NCI-H510A (cell line): ENCODE data around the gene RANBP1.

Experiments
- DNase-seq: peaks from one replicate; lab custom pipeline; 2025; lab: John Stamatoyannopoulos, UW

Gene RANBP1

GRCh38 chr22:20089226-20089976 is 26.5 kb upstream of the RANBP1 start:
- DNase-seq: no peak

- DNase-seq: no peak
These were observed 25.8 kb upstream of the RANBP1 start for GRCh38 chr22:20089977-20090729.

DNA sequence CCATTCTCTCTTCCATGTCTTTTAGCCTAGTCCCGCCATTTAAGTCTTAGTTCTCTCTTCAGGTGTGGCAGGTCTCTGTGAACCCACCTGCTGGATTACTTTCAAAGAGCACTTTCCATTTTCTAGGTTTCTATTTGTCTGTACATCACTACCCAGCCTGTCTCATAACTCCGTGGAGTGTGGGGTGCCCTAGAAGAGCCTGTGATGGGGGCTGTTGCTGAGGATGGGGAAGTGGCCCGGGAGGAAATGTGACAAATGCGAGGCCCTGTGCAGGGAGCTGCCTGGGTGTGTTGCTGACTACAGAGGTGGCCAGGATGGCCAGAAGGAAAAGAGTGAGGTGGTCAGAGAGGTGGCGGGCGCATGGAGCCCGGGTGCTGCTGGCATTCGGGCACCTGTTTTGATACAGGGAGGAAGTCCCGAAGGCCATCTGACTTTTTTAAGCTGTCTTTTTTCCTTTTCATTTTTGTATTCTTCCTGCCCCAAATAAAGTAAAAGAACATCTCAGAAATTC is 25.1 kb upstream of the RANBP1 start:
- no peak for DNase-seq

GRCh38 chr22:20091690-20092476 is 24.0 kb upstream of the RANBP1 start:
- no peak for DNase-seq

- DNase-seq: no peak
These were observed 23.4 kb upstream of the RANBP1 start for GRCh38 chr22:20092477-20092854.

- DNase-seq: no peak
These were observed 22.3 kb upstream of the RANBP1 start for GRCh38 chr22:20093418-20094196.

DNA sequence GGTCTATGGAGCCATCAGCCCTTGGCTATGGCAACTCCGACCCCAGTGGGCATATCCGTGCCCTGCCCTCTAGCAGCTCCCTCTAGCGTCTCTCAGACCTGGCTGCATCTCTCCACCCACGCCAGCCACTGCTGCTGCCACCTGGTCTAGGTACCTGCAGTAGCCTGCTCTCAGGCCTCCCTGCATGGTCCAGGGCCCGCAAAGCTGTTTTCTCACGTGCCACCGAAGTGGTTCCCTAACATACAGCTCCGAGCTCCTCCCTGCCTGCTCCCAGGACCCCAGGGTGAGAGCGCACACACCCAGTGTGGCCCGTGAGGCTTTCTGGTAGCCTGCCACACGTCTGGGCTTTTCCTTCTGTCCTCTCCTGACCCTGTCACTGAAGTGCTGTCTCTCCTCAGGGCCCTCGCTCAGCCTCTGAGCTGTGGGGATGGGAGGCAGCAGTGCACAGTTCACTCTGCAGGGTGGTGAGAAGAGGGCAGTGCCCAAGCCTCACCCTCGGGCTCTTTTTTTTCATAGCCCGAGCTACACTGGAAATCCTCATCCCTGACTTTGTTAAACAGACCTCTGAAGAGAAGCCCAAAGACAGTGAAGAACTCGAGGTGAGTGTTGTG is 21.6 kb upstream of the RANBP1 start:
- DNase-seq: no peak

- no peak for DNase-seq
These were observed 20.4 kb upstream of the RANBP1 start for GRCh38 chr22:20095521-20095920.

GRCh38 chr22:20096574-20097420 is 19.1 kb upstream of the RANBP1 start:
- no peak for DNase-seq

GRCh38 chr22:20099099-20099711 is 16.7 kb upstream of the RANBP1 start:
- no peak for DNase-seq

- no peak for DNase-seq
These were observed 14.3 kb upstream of the RANBP1 start for GRCh38 chr22:20101638-20102037.

DNA sequence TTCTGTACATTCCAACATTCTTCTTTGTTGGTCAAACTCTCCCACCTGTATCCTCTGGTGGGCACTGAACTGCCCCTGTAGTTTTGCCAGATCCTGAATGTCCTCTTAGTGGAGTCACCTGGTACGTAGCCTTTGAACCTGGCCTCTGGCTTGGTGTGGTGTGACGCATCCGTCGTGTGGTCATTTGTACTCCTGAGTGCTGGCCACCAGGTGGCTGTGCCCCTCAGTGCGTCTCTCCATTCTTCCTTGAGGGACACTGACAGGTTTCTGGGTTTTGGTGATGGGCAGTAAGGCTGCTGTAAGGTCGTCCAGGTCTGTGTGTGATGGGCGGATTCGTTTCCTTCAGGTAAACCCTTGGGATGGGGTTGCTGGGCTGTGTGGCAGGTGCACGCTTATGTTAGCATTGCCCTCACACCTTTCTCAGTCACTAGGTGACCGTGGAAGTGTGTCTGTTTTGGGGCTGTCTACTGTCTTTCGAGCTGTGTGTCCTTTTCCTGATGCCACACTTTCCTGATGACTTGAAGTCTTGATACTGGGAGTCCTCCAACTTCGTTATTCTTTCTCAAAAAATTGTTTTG is 13.6 kb upstream of the RANBP1 start:
- no peak for DNase-seq

DNA sequence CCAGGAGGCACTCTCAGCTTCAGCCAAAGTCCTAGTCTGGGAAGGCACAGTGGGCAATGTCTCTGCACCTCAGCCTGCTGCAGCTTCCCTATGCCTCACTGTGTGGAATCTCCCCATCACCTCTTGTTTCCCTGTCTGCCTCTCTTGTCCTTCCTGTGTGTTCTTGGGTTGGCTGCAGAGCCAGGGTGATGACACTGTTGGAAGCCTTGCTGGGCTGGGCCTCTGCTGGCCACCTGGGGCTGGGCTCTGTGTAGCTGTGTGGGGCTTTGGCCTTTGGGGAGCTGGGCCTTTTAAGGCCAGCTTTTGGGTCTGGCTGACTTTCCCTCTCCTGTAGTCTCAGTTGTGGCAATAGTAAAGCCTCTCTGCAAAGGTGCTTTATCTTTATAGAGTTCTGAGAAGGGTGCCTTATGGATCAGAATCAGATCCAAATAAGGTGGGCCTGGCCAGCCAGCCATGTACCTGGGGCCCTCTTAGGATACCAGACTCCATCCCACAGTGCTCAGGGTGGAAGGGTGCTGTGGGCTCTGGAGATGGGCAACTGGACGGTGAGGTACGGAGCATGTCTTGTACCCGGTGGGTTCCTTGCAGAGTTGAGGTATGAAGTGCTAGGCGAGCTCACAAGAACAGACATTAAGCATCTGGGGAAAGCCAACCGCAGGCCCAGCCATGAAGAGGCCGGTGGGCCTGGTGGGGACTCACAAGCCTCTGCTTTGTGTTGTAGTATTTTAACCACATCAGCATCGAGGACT is 10.3 kb upstream of the RANBP1 start:
- no peak for DNase-seq

GRCh38 chr22:20106205-20106848 is 9.6 kb upstream of the RANBP1 start:
- DNase-seq: no peak

- no peak for DNase-seq
These were observed 9.1 kb upstream of the RANBP1 start for GRCh38 chr22:20106849-20107237.

DNA sequence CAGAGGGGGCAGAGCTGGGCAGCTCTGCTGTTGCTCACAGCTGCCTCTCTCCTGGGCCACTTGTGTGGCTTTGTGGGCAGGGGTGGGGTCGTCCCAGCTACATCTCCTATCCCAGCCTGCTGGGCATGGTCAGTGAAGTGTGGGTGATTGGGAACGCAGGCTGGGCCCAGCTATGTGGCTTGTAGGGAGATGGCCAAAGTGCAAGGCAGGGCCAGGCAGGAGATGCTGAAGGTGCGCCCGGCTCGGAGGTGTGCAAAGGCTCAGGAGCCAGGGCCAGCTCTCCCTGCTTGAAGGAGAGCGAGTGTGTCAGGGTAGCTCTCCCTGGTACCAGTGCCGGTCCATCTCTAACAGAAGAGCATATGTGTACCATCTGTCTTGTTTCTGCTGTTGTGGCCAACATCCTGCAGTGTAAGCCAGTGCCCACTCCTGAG is 8.4 kb upstream of the RANBP1 start:
- no peak for DNase-seq

DNA sequence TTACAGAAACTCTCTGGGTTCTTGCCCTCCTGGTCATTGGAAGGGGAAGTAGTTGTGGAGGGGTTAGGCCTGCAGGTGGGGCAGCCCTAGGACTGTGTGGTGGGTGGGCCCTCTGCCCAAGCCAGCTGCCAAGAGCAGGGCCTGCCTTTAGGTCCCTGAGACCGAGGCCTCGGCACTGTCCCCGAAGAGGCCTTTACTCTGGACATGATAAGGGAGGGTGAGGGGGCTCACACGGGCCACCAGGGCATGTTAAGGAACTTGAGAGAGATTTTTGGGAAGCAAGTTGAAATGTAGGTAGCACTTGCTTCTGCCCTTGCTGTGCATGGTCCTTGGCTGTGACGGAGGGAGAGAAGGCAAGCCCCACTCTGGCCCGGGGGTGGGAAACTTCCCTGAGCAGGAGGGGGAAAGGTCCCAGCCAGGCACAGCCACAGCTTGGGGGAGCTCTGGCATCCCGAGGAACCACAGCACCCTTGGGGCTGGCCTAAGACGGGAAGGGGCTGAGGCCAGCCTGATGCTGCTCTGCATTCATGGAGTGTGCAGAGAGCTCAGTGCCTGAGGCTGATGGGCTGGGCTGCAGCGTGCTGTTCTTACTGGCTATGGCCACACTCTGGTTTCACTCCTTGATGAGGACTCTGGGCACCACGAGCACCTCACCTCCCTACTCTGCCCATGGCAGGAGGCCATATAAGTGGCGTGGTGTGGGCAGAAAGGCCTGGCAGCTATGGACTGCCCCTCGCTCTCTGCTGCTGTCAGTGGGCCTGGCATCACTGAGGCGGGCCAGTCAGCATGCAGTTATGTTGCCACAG is 7.8 kb upstream of the RANBP1 start:
- no peak for DNase-seq
